IPS-20b (cell line): ENCODE measurements around the gene GANAB.
"Not testable (repeated sequence)": the region's sequence is repeated elsewhere in the genome, so short reads cannot be mapped to it uniquely, and the experiment has no call there.

ENCODE experiments used
- H3K27ac ChIP-seq: one replicate; pipeline ENCODE4 v1.5.1; 2013; ENCODE audit warnings: low read length
- H3K27me3 ChIP-seq: 2 replicates; pipeline ENCODE4 v1.6.1; 2013; ENCODE audit warnings: mild to moderate bottlenecking, low read length, inconsistent platforms; ENCODE audit not compliant: insufficient read depth
- H3K36me3 ChIP-seq: 2 replicates; pipeline ENCODE4 v1.6.1; 2013; ENCODE audit warnings: low read depth, mild to moderate bottlenecking, inconsistent platforms, low read length, moderate library complexity; ENCODE audit not compliant: insufficient read depth
- H3K4me1 ChIP-seq: 2 replicates; pipeline ENCODE4 v1.6.1; 2013; ENCODE audit warnings: mild to moderate bottlenecking, control low read depth, inconsistent platforms, low read length, moderate library complexity; ENCODE audit not compliant: insufficient read depth
- H3K4me3 ChIP-seq: 2 replicates; pipeline ENCODE4 v1.5.1; 2013; ENCODE audit warnings: mild to moderate bottlenecking, low read length, inconsistent platforms
- H3K9ac ChIP-seq: 2 replicates; pipeline ENCODE4 v1.6.1; 2013; ENCODE audit warnings: low read depth, mild to moderate bottlenecking, inconsistent platforms, low read length, moderate library complexity
- H3K9me3 ChIP-seq: 2 replicates; pipeline ENCODE4 v1.6.1; 2013; ENCODE audit warnings: mild to moderate bottlenecking, low read depth, low read length, inconsistent platforms; ENCODE audit not compliant: insufficient read depth

The GANAB gene

GRCh38 chr11:62665075-62665598 lies 18.7 kb upstream of the GANAB start, which contains the start of the genes C11orf98 and CSKMT:
Gene C11orf98, minus strand, starts transcription at chr11:62665210. Its CDS starts 41 bp downstream, at chr11:62665169.
Gene CSKMT, plus strand, starts transcription at chr11:62665312. Its CDS starts 568 bp downstream, at chr11:62665880.
- peak within 1 kb of the TSS; percentile 80 for H3K27ac ChIP-seq
- H3K36me3 ChIP-seq: peaks cover 44% of the 10 kb centered on the region
- H3K27me3 ChIP-seq: no peaks in the 10 kb centered on the region
- H3K9ac ChIP-seq: peak within 1 kb of the TSS; percentile 100
- no peaks in the 10 kb centered on the region for H3K9me3 ChIP-seq
- peaks cover 10% of the 10 kb centered on the region; the same call in 1 of the 2 replicates for H3K4me1 ChIP-seq
- peak within 1 kb of the TSS; percentile 98 for H3K4me3 ChIP-seq

- peak overlapping the region; percentile 100; the same call in 1 of the 2 replicates for H3K9ac ChIP-seq
- H3K4me3 ChIP-seq: peak overlapping the region; percentile 98
- H3K9me3 ChIP-seq: no peaks in the 10 kb centered on the region
- peak overlapping the region; percentile 68 for H3K27ac ChIP-seq
- H3K27me3 ChIP-seq: no peaks in the 10 kb centered on the region
- H3K4me1 ChIP-seq: peaks cover 10% of the 10 kb centered on the region; the same call in 1 of the 2 replicates
- H3K36me3 ChIP-seq: peaks cover 44% of the 10 kb centered on the region
Observed at GRCh38 chr11:62664405-62665074, 18.1 kb upstream of the GANAB start.

- Histone ChIP-seq H3K9ac (no peak overlapping the region), H3K27ac (no peak overlapping the region), H3K36me3 (0 out of 2 replicates have a peak, but pooled peaks cover 5% of the 10 kb centered on the region), H3K9me3 (no peaks in the 10 kb centered on the region), H3K4me3 (no peak overlapping the region), H3K27me3 (no peaks in the 10 kb centered on the region), H3K4me1 (0 out of 2 replicates have a peak, but pooled peaks cover 2% of the 10 kb centered on the region)
Observed at GRCh38 chr11:62656796-62657429, 10.5 kb upstream of the GANAB start.

GRCh38 chr11:62654297-62654696 lies 7.9 kb upstream of the GANAB start:
- H3K27ac ChIP-seq: no peak overlapping the region
- 0 out of 2 replicates have a peak, but pooled peaks cover 2% of the 10 kb centered on the region for H3K4me1 ChIP-seq
- H3K9me3 ChIP-seq: no peaks in the 10 kb centered on the region
- H3K9ac ChIP-seq: no peak overlapping the region
- no peak overlapping the region for H3K4me3 ChIP-seq
- peaks cover 6% of the 10 kb centered on the region for H3K36me3 ChIP-seq
- H3K27me3 ChIP-seq: no peaks in the 10 kb centered on the region

- peaks cover 21% of the 10 kb centered on the region for H3K36me3 ChIP-seq
- H3K9ac ChIP-seq: peak overlapping the region; percentile 96
- H3K27me3 ChIP-seq: no peaks in the 10 kb centered on the region
- H3K27ac ChIP-seq: peak overlapping the region; percentile 10
- 0 out of 2 replicates have a peak, but pooled peaks cover 2% of the 10 kb centered on the region for H3K4me1 ChIP-seq
- peak overlapping the region; percentile 100 for H3K4me3 ChIP-seq
- H3K9me3 ChIP-seq: no peaks in the 10 kb centered on the region
Observed at GRCh38 chr11:62652161-62653006, 6.0 kb upstream of the GANAB start.

GRCh38 chr11:62650283-62650682 lies 3.9 kb upstream of the GANAB start:
- H3K4me3 ChIP-seq, H3K4me1 ChIP-seq, H3K9ac ChIP-seq, H3K27ac ChIP-seq, H3K9me3 ChIP-seq, H3K27me3 ChIP-seq: not testable (repeated sequence)
- peaks cover 21% of the 10 kb centered on the region for H3K36me3 ChIP-seq

GRCh38 chr11:62649486-62649885 lies 3.1 kb upstream of the GANAB start:
- H3K9me3 ChIP-seq: no peaks in the 10 kb centered on the region
- H3K36me3 ChIP-seq: peaks cover 25% of the 10 kb centered on the region
- no peak overlapping the region for H3K9ac ChIP-seq
- H3K27ac ChIP-seq: no peak overlapping the region
- H3K4me1 ChIP-seq: peaks cover 2% of the 10 kb centered on the region; the same call in 1 of the 2 replicates
- no peaks in the 10 kb centered on the region for H3K27me3 ChIP-seq
- no peak overlapping the region for H3K4me3 ChIP-seq

- Histone ChIP-seq H3K4me3 (no peak overlapping the region), H3K9ac (no peak overlapping the region), H3K27me3 (no peaks in the 10 kb centered on the region), H3K36me3 (peaks cover 31% of the 10 kb centered on the region), H3K27ac (no peak overlapping the region), H3K4me1 (peaks cover 2% of the 10 kb centered on the region; the same call in 1 of the 2 replicates), H3K9me3 (no peaks in the 10 kb centered on the region)
Observed at GRCh38 chr11:62648967-62649364, 2.6 kb upstream of the GANAB start.

- Histone ChIP-seq H3K4me3 (no peak overlapping the region), H3K27ac (no peak overlapping the region), H3K9ac (no peak overlapping the region), H3K27me3 (no peaks in the 10 kb centered on the region), H3K4me1 (peaks cover 2% of the 10 kb centered on the region; the same call in 1 of the 2 replicates), H3K36me3 (peaks cover 36% of the 10 kb centered on the region), H3K9me3 (no peaks in the 10 kb centered on the region)
Observed at GRCh38 chr11:62648185-62648966, 2.0 kb upstream of the GANAB start.

- Histone ChIP-seq H3K9ac (no peak overlapping the region), H3K4me3 (no peak overlapping the region), H3K9me3 (no peaks in the 10 kb centered on the region), H3K4me1 (peaks cover 2% of the 10 kb centered on the region; the same call in 1 of the 2 replicates), H3K27me3 (no peaks in the 10 kb centered on the region), H3K36me3 (peaks cover 44% of the 10 kb centered on the region), H3K27ac (no peak overlapping the region)
Observed at GRCh38 chr11:62647609-62648005, 1.2 kb upstream of the GANAB start.
